ENCODE results near the gene COL28A1. TPM values are rescaled to one million over a fixed set of nuclear protein-coding genes. Genes with fewer than 3 reads are reported as not detected.

Gene COL28A1
- total RNA-seq, 1 experiment from 2014 or later = 0.81 TPM

DNA sequence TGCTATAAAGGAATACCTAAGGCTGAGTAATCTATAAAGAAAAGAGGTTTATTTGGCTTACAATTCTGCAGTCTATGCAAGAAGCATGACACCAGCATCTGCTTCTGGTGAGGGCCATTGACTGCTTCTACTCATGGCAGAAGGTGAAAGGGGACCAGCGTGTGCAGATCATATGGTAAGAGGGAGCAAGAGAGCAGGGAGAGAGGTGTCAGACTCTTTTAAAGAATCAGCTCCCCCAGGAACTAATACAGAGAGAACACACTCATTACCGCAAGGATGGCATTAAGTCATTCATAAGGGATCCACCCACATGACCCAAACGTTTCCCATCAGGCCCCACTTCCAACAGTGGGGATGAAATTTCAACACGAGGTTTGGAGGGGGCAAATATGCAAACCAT is 3.5 kb upstream of the COL28A1 start (continued):
- TF ChIP-seq ZBTB43 (CRISPR knock-in tag; IDR thresholded peaks at IDR 0.05) = no peak
- no peak for TF ChIP-seq GABPB1 (CRISPR knock-in tag; IDR thresholded peaks at IDR 0.05)
- TF ChIP-seq CREM (CRISPR knock-in tag; IDR thresholded peaks at IDR 0.05) = no peak
- TF ChIP-seq ATF6 (CRISPR knock-in tag; IDR thresholded peaks at IDR 0.05) = no peak
- no peak for TF ChIP-seq NFATC4 (CRISPR knock-in tag; IDR thresholded peaks at IDR 0.05)
- TF ChIP-seq EMX1 (CRISPR knock-in tag; IDR thresholded peaks at IDR 0.05) = no peak

DNA sequence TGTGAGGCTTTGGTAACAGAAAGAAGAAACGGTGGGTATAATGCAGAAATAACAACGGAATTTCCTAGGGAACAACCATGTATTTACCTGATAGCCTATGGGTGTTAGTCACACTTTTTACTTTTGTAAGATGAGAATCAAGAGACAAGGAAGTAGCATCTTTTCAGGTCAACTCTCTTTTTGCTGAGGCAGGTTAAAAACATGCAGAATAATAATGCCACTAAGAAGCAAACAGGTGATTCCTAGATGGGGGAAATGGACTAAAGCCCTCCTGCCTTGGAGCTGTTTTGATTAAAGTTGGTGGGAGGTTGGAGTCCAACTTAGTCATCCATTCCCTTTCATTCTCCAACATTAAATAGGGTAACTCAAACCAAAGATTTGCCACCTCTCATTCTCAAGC is 2.0 kb upstream of the COL28A1 start:
- no peak for ATAC-seq
- Mint-ChIP-seq H3K36me3 (no peaks in the 10 kb centered on the region), H3K27ac (no peak overlapping the region), H3K4me1 (peaks cover 7% of the 10 kb centered on the region; the same call in 1 of the 2 replicates), H3K27me3 (ENCODE audit: low read depth) (no peaks in the 10 kb centered on the region), H3K9me3 (no peaks in the 10 kb centered on the region), H3K4me3 (no peak overlapping the region)
- ChIA-PET POLR2A (no interaction called here), CTCF (no interaction called here)
- TF ChIP-seq ZBTB21 (CRISPR knock-in tag; IDR thresholded peaks at IDR 0.05; ENCODE audit: borderline replicate concordance) = no peak
- no peak for TF ChIP-seq USF1 (CRISPR knock-in tag; IDR thresholded peaks at IDR 0.05)
- TF ChIP-seq, protein P1, sequence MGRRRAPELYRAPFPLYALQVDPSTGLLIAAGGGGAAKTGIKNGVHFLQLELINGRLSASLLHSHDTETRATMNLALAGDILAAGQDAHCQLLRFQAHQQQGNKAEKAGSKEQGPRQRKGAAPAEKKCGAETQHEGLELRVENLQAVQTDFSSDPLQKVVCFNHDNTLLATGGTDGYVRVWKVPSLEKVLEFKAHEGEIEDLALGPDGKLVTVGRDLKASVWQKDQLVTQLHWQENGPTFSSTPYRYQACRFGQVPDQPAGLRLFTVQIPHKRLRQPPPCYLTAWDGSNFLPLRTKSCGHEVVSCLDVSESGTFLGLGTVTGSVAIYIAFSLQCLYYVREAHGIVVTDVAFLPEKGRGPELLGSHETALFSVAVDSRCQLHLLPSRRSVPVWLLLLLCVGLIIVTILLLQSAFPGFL (CRISPR knock-in tag; IDR thresholded peaks at IDR 0.05; ENCODE audit: borderline replicate concordance) = no peak
- TF ChIP-seq, protein P2, sequence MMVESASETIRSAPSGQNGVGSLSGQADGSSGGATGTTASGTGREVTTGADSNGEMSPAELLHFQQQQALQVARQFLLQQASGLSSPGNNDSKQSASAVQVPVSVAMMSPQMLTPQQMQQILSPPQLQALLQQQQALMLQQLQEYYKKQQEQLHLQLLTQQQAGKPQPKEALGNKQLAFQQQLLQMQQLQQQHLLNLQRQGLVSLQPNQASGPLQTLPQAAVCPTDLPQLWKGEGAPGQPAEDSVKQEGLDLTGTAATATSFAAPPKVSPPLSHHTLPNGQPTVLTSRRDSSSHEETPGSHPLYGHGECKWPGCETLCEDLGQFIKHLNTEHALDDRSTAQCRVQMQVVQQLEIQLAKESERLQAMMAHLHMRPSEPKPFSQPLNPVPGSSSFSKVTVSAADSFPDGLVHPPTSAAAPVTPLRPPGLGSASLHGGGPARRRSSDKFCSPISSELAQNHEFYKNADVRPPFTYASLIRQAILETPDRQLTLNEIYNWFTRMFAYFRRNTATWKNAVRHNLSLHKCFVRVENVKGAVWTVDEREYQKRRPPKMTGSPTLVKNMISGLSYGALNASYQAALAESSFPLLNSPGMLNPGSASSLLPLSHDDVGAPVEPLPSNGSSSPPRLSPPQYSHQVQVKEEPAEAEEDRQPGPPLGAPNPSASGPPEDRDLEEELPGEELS (CRISPR knock-in tag; IDR thresholded peaks at IDR 0.05) = no peak
- no peak for TF ChIP-seq TEAD4 (CRISPR knock-in tag; IDR thresholded peaks at IDR 0.05)
- TF ChIP-seq ZNF219 (CRISPR knock-in tag; IDR thresholded peaks at IDR 0.05; ENCODE audit: borderline replicate concordance) = no peak
- no peak for TF ChIP-seq ZNF671 (CRISPR knock-in tag; IDR thresholded peaks at IDR 0.05)
- TF ChIP-seq NR1H2 (CRISPR knock-in tag; IDR thresholded peaks at IDR 0.05) = no peak
- no peak for DNase-seq (ENCODE audit: low spot score)

GRCh38 chr7:7536396-7537019 is 835 bp upstream of the COL28A1 start:
- ChIA-PET CTCF (interaction anchor here (1.4 kb wide), 1 partner anchor 112 kb away, joined by 3 read pairs; no protein-coding TSS in a partner anchor), POLR2A (no interaction called here)
- DNase-seq (ENCODE audit: low spot score) (no peak), ATAC-seq (no peak)
- Mint-ChIP-seq H3K4me3 (no peak overlapping the region), H3K27ac (no peak overlapping the region), H3K36me3 (no peaks in the 10 kb centered on the region), H3K27me3 (ENCODE audit: low read depth) (no peaks in the 10 kb centered on the region), H3K9me3 (no peaks in the 10 kb centered on the region), H3K4me1 (peaks cover 7% of the 10 kb centered on the region; the same call in 1 of the 2 replicates)
- TF ChIP-seq TCF7 (CRISPR knock-in tag; IDR thresholded peaks at IDR 0.05; ENCODE audit: low read depth) = no peak
- no peak for TF ChIP-seq NR1H2 (CRISPR knock-in tag; IDR thresholded peaks at IDR 0.05)
- TF ChIP-seq, protein P2 (CRISPR knock-in tag; IDR thresholded peaks at IDR 0.05) = no peak
- TF ChIP-seq TEAD4 (CRISPR knock-in tag; IDR thresholded peaks at IDR 0.05) = no peak
- no peak for TF ChIP-seq ZNF219 (CRISPR knock-in tag; IDR thresholded peaks at IDR 0.05; ENCODE audit: borderline replicate concordance)
- TF ChIP-seq, protein P3, sequence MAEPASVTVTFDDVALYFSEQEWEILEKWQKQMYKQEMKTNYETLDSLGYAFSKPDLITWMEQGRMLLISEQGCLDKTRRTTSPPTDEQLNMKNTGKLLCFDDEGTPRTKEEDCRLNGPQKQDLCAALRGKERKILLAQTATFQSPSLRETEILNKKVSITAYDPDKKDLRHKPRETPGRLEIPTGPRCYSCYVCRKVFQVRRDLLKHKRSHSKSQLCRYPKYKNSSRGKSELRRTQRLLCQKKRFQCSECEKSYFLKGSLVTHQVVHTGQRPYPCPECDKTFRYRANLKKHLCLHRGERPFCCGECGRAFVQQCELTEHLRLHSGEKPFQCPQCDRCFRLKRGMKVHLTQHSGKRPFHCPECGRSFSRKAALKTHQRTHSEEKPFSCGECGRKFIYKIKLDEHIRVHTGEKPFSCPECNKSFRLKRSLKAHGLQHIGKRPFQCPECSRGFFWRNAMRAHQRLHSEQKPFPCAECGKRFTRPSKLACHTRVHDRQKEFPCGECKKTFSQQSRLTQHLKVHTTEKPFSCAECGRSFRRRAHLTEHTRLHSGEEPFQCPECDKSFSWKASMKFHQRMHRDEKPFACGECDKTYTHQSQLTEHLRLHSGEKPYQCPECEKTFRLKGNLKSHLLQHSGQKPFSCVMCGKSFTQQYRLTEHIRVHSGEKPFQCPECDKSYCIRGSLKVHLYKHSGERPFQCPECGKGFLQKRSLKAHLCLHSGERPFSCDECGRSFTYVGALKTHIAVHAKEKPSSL (CRISPR knock-in tag; conservative IDR thresholded peaks at IDR 0.05) = no peak
- TF ChIP-seq FOXK1 (CRISPR knock-in tag; IDR thresholded peaks at IDR 0.05) = no peak
- no peak for TF ChIP-seq ZNF232 (CRISPR knock-in tag; IDR thresholded peaks at IDR 0.05)
- TF ChIP-seq MXD4 (CRISPR knock-in tag; IDR thresholded peaks at IDR 0.05; ENCODE audit: borderline replicate concordance) = no peak
- no peak for TF ChIP-seq MYBL2 (CRISPR knock-in tag; IDR thresholded peaks at IDR 0.05)
- no peak for TF ChIP-seq NR3C1 (CRISPR knock-in tag; conservative IDR thresholded peaks at IDR 0.05; ENCODE audit: low read depth)
